Stimulated activated CD8-positive, alpha-beta memory T cell treated with anti-CD3 and anti-CD28 coated beads, Interleukin-2, amount 100 ng/mL, for 48 hours (primary cell): ENCODE results near the gene TMEM135.

Experiments
- DNase-seq, 2 donors: peaks; one replicate each; pipeline ENCODE4 v3.0.0-alpha.2; 2020; ENCODE audit warnings: low read depth in 2 of 2

The TMEM135 gene

DNA sequence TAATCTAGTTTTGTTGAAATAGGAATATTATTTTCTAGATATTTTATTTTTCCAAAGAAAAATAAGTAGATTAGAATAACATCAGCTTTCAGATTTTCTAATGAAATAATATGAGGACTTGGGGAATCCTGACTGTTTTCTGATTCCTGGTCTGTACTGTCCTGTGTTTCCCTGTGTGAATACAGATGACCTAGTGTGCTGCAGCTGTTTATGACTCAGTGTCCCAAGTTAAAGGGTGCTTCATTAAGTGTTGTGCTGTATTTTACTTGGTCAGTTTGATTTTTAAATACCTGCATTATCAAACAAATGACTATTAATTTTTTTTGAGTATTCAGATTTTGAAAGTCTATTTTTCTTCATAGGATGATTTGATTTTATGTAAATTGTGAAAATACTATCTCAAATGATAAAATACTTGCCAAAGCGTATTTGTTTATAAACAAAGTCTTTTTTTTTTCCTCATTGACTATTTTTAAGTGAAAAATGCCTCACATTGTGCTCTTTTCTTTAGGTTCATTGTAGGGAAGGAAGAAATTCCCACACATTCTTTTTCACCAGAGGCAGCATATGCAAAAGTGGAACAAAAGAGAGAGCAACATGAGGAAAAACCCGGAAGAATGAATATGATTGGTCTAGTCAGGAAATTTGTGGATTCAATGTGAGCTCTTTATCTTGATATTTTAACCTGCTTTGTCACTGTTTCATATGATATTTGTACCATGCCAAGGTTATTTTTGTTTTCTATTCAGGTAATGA, 264.2 kb downstream of the TMEM135 start:
- no peak for DNase-seq

DNA sequence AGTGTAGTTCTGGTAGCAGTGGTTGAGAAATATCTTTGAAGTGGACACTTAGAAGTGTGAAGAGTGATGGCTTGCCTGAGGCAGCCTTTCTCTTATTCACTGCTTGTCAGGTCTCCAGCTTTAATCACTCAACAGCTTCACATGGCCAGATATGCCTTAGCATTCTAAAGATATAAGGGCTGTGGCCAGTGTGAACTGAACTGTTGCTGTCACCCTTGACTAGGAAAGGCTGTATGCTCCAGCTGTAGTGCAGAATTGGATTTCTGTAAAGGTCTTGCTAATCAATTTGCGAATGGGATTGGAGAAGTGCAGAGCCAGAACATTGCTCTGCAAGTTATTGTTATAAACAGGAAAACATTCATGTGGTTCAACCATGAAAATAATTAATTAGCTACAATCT, 266.7 kb downstream of the TMEM135 start:
- no peak for DNase-seq

DNA sequence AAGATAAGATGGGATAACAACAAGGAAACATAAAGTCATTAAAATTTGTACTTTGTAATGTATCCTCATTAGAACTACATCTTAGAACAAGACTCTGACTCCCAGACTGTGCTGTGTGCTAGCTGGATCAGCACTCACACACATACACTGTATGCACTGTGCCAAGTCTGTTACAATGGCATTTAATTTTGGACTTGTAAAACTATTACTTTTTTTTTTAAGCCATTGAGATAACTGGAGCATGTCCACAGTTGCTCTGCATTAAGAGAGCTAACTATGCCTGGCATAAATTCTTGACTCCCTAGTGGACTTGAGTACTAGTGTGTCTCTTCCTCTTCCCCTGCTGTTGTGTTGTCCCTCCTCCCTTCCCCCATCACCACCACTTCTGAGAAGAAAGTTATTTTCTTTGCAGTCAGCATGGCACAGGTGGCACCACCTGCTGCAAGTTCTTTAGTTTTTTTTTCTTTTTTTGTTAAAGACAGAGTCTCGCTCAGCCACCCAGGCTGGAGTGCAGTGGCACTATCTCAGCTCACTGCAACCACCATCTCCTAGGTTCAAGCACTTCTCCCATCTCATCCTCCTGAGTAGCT, 268.6 kb downstream of the TMEM135 start:
- DNase-seq, result no peak

DNA sequence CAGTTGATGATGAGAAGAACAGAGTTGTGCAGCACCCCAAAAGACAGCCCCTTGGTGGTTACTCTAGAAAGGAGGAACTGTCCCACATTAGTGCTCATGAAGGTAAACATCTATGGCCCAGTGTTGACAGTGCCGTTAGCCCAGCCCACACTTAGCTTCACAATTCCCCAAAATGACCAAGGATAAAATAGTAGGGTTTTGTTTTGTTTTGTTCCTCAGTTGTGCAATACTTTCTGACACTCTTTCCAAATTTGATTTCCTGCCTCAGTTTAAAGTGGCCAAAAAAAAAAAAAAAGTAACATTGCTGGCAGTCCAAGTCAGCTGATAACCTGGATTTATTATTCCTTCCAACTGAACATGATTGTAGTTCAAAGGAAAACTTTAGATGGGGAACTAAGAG, 269.4 kb downstream of the TMEM135 start:
- DNase-seq, result no peak

DNA sequence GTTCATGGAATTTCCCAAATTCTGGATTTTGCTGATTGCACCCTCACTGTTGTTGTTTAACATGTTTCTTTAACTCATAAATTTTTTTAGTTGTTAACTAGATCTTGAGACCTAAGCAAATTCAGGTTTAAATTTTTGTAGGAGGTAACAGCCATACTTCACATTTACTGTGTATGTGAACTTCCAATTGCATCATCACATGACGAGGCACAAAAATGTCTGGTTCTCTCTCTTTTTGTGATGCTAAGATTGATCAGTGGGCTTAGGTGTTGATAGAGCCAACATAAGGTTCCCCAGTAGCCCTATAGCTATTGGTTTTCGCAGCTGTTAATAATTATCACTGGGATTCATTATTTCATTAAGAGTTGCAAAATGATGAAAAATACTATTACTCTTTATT, 277.5 kb downstream of the TMEM135 start:
- DNase-seq, result no peak

DNA sequence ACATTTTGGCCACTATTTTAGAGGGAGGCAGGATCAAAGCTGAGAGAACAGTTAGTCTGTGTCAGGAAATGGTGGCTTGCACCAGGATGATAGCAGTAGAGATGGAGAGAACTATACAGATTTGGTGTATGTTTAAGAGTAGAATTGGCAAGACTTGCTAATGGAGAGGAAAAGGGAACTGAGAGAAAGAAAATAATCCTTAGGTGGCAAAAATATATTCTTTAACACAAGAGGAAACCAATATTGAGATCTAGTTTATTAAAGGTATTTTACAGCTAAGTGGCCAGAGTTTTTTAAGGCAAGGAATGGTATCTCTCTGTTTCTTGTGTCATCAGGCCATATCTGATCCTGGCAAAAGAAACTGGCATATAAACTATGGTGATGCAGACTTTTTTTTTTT, 278.8 kb downstream of the TMEM135 start:
- no peak for DNase-seq

DNA sequence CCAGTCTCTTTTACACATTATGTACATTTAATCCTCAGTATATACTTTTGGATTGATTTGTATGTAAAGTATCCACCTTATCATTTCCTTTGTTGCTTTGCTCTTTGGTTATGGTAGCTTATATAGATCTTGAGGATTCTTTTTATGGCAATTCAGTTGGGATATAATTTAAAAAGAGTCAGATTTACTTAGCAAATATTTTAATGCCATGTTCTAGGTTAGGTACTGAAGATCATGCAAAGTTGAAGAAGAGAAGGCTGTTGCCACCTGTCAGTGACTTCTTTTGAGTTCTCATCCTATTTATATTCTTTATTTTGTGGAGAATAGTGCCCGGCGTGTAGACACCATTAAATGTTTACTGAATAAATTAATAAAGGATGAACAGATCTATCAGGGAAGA, 279.7 kb downstream of the TMEM135 start:
- no peak for DNase-seq

DNA sequence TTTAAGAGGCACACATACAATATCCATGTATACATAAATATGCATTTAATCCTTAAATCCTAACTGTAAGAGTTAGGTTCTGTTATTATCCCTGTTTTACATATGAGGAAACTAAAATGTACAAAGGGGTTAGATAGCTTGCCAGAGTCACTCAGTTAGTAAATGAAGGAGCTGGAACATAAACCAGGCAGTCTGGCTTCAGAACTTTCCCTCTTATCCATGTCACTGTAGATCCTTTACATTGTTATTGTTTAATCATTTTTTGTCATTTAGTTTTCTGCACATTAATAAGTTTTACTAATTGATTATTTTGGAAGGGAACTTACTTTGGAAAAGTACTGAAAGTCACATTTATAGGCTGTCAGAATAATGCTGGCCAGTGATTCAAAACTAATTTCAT, 282.4 kb downstream of the TMEM135 start:
- no peak for DNase-seq

DNA sequence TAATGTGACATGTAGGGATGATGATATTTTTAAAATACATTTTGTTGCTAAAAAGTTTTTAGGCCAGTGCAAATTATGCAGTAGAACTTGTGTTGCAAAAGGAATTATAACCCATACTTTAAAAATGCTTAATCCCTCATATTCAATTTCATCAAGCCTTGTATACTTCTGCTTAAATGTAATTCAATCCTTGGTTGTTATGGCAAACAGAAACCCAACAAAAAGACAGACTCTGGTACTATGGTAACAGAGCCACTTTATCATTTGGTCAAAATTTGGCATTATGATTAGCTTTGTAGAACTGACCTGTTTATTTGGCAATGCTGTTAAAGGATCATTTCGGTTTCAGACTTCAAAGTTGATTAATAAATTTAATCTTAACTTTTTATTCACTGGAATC, 284.8 kb downstream of the TMEM135 start:
- DNase-seq, result no peak

DNA sequence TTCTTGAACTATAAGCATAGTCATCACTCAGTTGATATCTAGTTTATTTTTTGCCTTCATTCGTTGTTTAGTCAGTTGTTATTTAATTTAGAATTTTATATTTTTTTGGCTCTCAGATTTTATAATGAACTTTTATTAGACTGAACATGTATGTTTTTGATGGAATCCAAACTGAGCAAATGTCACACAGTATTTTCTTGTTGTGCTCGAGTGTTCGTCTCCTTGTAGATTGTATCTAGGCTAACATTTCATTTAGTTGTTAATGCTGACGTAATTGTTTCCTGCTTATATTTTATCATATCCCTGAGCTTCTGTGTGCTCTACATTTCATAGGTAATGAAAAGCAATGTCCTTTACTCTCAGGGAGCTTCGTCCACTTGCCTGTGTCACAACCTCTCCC, 286.2 kb downstream of the TMEM135 start:
- DNase-seq, result no peak

DNA sequence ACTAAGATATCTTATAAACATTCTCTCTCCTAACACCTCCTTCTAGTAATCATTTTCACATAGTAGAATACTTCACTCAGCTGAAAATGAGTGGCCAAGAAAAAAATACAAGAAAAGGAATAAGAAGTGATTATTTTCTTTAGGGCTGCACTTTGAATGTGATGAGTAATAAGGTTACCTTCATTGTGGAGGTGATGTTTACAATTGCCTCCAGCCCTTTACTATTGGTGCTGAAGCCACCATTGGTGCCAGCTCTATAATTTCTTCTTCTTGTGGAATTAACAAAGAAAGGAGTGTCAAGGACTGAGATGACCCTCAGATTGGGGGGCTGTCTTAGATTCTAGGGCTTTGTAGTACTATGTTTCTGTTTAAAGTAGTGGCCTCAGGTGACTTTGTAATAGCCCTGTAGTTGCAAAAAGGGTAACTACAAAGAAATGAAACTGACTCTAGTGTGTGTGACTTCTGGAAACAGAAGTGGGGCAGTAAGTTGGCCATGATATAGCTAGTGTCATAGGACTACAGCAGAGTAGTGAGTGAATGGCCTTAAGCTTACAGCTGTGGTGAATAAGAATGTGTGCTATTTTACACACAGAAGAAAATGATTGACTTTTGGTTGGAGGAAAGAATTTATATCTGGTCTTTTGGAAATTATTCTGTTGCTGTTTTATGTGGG, 287.2 kb downstream of the TMEM135 start:
- DNase-seq, result no peak

DNA sequence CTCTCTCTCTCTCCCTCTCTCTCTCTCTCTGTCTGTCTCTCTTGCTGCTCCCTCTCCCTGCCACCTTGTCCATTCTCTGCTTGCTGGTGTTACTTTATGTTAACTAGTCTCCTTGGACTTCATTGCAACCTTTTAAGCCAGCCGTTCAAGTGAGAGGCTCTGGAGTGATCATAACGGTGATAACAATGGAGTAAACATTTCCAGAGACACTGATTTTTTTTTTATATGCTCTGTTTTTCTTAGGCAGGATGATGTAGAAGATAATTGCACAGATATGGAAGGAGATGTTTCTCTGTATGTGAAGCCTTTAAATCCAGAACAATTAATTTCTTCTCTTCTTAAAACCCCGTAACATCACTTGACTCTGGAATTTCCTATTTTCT, 287.7 kb downstream of the TMEM135 start:
- DNase-seq, result no peak

DNA sequence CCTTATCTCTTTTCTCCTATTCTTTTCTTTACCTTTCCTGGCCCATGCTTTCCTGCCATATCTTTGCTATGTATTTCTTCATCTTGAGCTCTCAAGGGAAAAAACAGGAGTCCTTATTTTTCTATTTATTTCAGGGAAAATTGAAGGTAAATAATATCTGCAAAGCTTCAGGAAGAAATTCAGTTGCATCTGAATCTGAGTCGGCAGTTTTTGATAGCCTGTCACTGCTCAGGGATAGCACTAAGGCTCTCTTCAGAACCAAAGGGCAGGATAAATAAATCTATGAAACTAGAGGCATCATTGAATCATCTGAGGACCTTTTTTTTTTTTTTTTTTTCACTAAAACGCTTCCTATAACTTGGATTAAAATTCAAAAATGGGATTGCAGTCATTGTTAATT, 288.9 kb downstream of the TMEM135 start:
- DNase-seq, result no peak

DNA sequence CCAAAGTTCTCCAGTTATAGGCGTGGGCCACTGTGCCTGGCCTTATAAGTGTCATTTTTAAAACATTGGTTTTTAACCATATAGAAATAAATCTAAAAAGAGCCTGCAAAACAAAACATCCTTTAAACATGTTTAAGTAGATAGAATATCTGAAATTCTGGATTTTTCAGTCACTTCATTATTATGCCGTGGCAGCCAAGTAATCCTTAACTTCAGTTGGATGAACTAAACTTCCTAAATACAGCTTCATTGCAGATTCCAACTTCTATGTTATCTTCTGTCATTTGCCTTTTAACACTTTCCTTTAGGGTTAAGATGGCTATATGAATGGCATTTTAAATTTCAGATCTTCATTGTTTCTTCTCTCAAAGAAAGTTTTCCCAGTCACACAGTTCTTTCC, 291.4 kb downstream of the TMEM135 start:
- no peak for DNase-seq

DNA sequence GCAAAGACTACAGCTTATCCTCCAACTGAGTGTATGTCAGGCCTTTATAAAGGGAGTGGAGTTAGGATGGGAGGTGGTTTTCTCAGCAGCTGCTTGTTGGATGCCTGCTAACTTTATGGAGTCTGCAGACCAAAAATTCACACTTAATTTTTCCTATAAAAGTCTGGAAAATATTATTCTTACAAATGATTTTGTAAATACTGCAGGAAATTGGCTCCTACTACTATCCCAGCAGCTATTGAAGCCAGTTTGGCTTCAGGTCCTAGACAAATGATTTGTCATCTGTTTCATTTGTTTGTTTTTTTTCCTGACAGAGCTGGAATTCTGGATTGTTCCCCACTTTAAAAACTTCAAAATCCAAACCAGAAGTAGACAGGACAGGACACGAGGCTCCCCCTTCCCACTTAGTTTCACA, 292.5 kb downstream of the TMEM135 start:
- DNase-seq, result no peak

DNA sequence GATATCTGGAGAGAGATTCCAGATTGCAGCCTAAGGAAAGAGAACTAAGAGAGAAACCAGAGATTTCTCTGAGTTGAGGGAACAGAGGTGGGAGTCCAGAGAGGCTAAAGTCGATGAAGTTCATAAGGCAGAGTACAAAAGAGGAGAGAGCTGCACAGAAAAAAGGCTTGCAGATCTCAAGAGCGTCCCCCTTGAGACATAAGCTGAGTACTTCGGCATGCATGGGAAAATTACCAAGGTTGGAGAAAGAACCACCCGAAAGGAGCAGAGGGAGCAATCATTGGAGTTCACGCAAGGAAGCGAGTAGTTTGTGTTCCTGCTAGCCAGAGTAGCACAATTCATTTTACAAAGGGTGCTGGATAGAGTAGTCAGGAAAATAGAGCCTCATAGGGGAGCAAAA, 293.5 kb downstream of the TMEM135 start:
- DNase-seq, result no peak

DNA sequence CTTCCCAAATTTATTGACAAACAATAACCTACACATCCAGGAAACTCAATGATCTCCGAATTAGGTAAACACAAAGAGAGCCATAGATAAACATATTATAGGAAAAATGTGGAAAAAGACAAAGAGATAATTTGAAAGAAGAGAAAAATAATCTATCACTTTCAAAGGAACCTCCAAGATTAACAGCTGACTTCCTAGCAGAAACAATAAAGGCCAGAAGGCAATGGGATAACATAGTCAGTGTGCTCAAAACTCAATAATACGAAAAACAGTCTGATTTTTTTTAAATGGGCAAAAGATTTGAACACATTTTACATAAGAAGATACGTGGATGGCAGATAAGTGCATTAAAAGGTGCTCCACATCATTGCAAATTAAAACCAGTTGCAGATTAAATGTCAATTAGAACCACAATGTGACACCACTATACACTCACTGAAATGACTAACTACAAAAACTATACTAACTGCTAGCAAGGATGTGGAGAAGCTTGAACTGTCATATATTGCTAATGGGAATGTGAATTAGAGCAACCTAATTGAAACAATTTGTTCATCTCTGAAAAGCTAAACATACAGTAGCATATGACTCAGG, 300.4 kb downstream of the TMEM135 start:
- no peak for DNase-seq

DNA sequence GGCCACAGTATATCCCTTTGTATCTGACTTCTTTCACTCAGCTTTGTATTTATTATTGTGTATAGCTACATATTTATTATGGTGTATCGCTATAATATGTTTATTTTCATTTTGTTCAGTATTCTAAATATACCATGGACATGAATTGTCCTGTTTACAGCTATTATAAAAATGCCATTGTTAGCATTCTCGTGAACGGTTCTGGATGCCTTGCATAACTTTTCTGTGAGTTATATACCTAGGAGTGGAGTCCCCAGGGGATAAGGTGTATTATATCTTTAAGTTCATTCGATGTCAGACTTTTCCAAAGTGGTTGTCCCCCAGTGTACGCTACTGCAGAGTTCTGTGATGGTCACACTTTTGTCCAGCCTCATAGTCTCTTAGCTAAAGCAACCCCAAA, 301.7 kb downstream of the TMEM135 start:
- no peak for DNase-seq

DNA sequence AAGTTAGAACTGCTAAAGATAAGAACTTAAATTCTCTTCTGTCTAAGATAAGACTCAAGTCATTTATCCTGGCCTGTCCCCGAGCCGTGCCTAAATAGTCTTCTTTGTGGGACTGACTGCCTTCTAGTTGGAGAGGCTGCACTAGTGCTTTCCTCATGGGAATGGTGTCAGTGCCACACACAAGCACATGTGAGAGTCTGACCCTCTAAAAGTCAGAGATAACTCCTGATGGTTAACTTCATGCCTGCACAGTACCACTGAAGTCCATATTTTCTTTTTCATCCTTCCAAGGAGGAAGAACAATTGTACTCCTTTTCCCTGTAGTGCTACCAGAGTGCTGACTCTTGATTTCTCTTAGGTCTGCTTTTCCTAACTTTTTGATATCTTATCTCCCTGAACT, 309.7 kb downstream of the TMEM135 start:
- DNase-seq, result no peak

DNA sequence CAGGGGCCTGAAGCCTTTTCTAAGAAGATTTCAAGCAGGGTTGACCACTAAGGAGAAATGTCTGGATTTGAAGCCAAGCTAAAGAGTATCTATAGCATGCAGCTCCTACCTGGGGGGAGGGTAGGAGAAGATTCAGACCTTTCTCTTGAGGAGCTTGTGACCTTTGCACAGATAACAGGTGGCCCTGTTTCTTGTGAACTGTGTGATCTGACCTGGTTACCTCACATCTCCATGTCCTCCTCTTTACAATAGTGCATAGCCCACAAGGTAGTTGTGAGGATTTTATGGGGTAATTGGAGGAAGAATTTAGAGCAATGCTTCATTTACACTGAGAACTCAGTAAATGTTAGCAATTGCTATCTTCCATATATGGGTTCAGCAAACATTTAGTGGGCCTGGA, 310.1 kb downstream of the TMEM135 start:
- no peak for DNase-seq

DNA sequence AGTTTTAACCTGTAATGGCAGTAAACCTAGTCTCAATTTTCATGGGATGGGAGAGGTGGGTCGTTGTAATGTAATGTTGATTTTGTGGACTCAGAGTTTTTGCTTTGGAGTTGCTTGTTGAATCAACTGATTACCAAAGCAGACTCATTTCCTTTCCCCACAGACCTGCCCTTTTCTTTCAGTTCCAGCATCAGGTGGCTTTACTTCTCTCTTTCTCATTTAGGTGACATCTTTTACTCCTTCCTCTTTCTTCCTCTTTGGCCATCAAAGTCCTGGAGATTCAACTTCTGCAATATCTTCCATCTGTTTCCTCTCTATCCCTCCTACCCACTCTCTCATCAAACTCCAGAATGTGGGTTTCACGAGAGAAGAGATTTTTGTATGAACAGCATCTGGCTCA, 313.9 kb downstream of the TMEM135 start:
- no peak for DNase-seq

DNA sequence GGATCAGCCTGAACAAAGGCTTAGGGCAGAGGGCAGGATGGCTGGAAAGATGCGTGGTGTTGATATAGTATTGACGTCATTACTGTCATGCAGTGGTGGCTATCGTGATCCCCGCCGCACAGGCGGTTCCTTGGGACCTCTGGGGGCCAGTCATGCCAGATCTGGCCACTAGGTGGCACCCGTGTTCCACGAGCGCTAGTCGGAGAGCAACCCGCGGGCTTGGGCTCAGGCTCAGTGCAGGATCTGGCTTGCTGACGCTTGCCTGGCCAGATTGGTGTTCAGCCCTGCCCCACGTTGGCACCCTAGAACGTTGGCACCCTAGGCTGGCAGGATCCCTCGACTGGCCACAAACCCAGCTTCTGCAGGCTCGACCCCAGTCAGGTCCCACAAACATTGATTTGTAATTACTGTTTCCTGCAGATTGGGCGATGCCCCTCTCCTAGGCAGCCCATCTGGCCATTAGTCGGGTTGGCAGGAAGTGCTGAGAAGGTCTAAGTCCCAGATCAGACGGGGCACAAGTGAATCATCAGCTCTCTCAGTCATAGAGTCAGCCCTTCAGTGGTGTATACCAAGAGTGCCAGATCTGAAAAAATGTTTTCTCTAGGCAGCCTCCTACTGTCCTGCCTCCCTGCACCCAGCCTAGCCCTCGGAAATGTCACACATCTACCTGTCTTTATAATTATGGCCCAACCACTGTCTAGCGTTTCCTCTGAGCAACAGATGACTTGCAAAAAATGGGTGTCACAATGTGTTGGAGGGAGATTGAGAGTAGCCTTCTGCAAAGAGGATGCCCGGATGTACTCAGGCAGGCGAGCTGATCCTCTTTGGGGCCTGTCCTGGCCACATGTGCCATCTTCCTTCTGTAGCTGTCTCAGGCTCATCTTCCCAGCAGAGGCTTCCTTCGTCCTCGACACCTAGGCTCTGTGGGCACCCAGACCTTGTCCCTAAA, 315.3 kb downstream of the TMEM135 start:
- peak; percentile 75 to 85 for DNase-seq
